Fibroblast of lung (primary cell): ENCODE results near the gene MEIOB. TPM values are rescaled to one million over a fixed set of nuclear protein-coding genes. Genes with fewer than 3 reads are reported as not detected.

Experiments used
- DNase-seq, 2 donors: peaks; one replicate each; pipeline versions ENCODE4 v3.0.0 to v3.0.0-alpha.2; 2010; ENCODE audit warnings: low read depth in 2 of 2
- H2AFZ ChIP-seq: 2 replicates; pipeline ENCODE4 v1.5.1; 2012; ENCODE audit warnings: low read length, control low read depth, inconsistent platforms
- H3K27ac ChIP-seq: 2 replicates; pipeline ENCODE4 v1.5.1; 2011; ENCODE audit warnings: low read length, control low read depth; ENCODE audit not compliant: insufficient read depth
- H3K27me3 ChIP-seq: 2 replicates; pipeline ENCODE4 v1.5.1; 2011; ENCODE audit warnings: mild to moderate bottlenecking, low read length; ENCODE audit not compliant: control insufficient read depth, insufficient read depth
- H3K36me3 ChIP-seq: 2 replicates; pipeline ENCODE4 v1.5.1; 2011; ENCODE audit warnings: low read length; ENCODE audit not compliant: control insufficient read depth, insufficient read depth
- H3K4me1 ChIP-seq: 2 replicates; pipeline ENCODE4 v1.5.1; 2011; ENCODE audit warnings: low read length; ENCODE audit not compliant: control insufficient read depth, insufficient read depth; ENCODE audit errors: extremely low read depth
- H3K4me2 ChIP-seq: 2 replicates; pipeline ENCODE4 v1.5.1; 2011; ENCODE audit warnings: low read length, control low read depth; ENCODE audit not compliant: insufficient read depth; ENCODE audit errors: extremely low read depth
- H3K4me3 ChIP-seq, 4 experiments: fragments of 200-600 bp in 1 of 4; sonication (generic) in 1 of 4; replicated peaks in 1 of 4; 2 replicates each; pipeline ENCODE4 v1.5.1; 2011 to 2016; ENCODE audit warnings: low read length in 4 of 4, low read depth in 3 of 4, mild to moderate bottlenecking in 3 of 4, control low read depth in 2 of 4, inconsistent platforms in 1 of 4, mixed read lengths in 1 of 4; ENCODE audit not compliant: insufficient read depth in 1 of 4; ENCODE audit errors: control extremely low read depth in 1 of 4
- H3K79me2 ChIP-seq: 2 replicates; pipeline ENCODE4 v1.5.1; 2012; ENCODE audit warnings: mild to moderate bottlenecking, low read length, inconsistent platforms; ENCODE audit not compliant: control insufficient read depth, insufficient read depth
- H3K9ac ChIP-seq: 2 replicates; pipeline ENCODE4 v1.5.1; 2011; ENCODE audit warnings: mild to moderate bottlenecking, low read length, control low read depth; ENCODE audit not compliant: insufficient read depth
- H3K9me3 ChIP-seq: 2 replicates; pipeline ENCODE4 v1.5.1; 2012; ENCODE audit warnings: low read depth, low read length; ENCODE audit not compliant: control insufficient read depth, insufficient read depth
- H4K20me1 ChIP-seq: 2 replicates; pipeline ENCODE4 v1.5.1; 2011; ENCODE audit warnings: low read length; ENCODE audit not compliant: control insufficient read depth, insufficient read depth; ENCODE audit errors: extremely low read depth
- CTCF ChIP-seq, 2 donors: IDR thresholded peaks in 1 of 2; conservative IDR thresholded peaks in 1 of 2; 1 replicate in 1 of 2; 2 replicates in 1 of 2; pipeline ENCODE4 v1.5.1; 2011 to 2012; ENCODE audit warnings: low read length in 2 of 2, control low read depth in 1 of 2, inconsistent platforms in 1 of 2, low read depth in 1 of 2, mild to moderate bottlenecking in 1 of 2
- EZH2 ChIP-seq: IDR thresholded peaks from 2 replicates; pipeline ENCODE4 v1.5.1; 2012; ENCODE audit warnings: low read length, control low read depth, mild to moderate bottlenecking; ENCODE audit errors: missing control alignments
- polyA plus RNA-seq, 2 donors: library from polyadenylated mRNA; depleted of rRNA in 1 of 2; stranded (reverse) in 1 of 2; unstranded in 1 of 2; fragments of >200 nt; gene quantifications; 2 replicates each; pipeline ENCODE4 v1.2.1, GENCODE V29; 2011 to 2012; ENCODE audit warnings: missing spikeins in 1 of 2
- total RNA-seq: library from RNA; depleted of rRNA; stranded (reverse); fragments of >200 nt; gene quantifications from 2 replicates; pipeline ENCODE4 v1.2.1, GENCODE V29; 2014

The MEIOB gene
- total and polyA plus RNA-seq, 2 donors (not counting 1 experiment from before 2014, with no cell fraction given) = not detected

- no peak overlapping the region for H3K4me2 ChIP-seq
- no peaks in the 10 kb centered on the region for H3K4me1 ChIP-seq
- H3K27ac ChIP-seq = no peak overlapping the region
- TF ChIP-seq EZH2 = peak; percentile 79
- TF ChIP-seq CTCF (conservative IDR thresholded peaks at IDR 0.05 in 1 of 2, IDR thresholded peaks at IDR 0.05 in 1 of 2; ENCODE audit: low read depth in 1 of 2, low read length in 2 of 2) = no peak
- H3K9ac ChIP-seq = no peak overlapping the region
- DNase-seq = no peak
- H3K27me3 ChIP-seq = peaks cover 43% of the 10 kb centered on the region
- H4K20me1 ChIP-seq = no peaks in the 10 kb centered on the region
- no peaks in the 10 kb centered on the region for H3K36me3 ChIP-seq
- H3K4me3 ChIP-seq = no peak overlapping the region
- H2AFZ ChIP-seq = no peak overlapping the region
- H3K79me2 ChIP-seq = no peaks in the 10 kb centered on the region
- H3K9me3 ChIP-seq = no peaks in the 10 kb centered on the region
Observed at GRCh38 chr16:1917665-1918350, 45.8 kb upstream of the MEIOB start.

GRCh38 chr16:1917056-1917664 lies 45.2 kb upstream of the MEIOB start:
- no peak overlapping the region for H2AFZ ChIP-seq
- no peak overlapping the region for H3K4me2 ChIP-seq
- no peaks in the 10 kb centered on the region for H3K79me2 ChIP-seq
- H3K36me3 ChIP-seq = no peaks in the 10 kb centered on the region
- TF ChIP-seq EZH2 (peak; percentile 89), CTCF (conservative IDR thresholded peaks at IDR 0.05 in 1 of 2, IDR thresholded peaks at IDR 0.05 in 1 of 2; ENCODE audit: low read depth in 1 of 2, low read length in 2 of 2) (no peak)
- H3K9ac ChIP-seq = no peak overlapping the region
- H3K27ac ChIP-seq = no peak overlapping the region
- no peaks in the 10 kb centered on the region for H3K9me3 ChIP-seq
- H3K4me1 ChIP-seq = no peaks in the 10 kb centered on the region
- H3K27me3 ChIP-seq = peaks cover 41% of the 10 kb centered on the region
- no peak overlapping the region for H3K4me3 ChIP-seq
- no peak for DNase-seq
- no peaks in the 10 kb centered on the region for H4K20me1 ChIP-seq

- no peak overlapping the region for H3K27ac ChIP-seq
- H3K9ac ChIP-seq = no peak overlapping the region
- H3K4me3 ChIP-seq = no peak overlapping the region
- TF ChIP-seq CTCF (conservative IDR thresholded peaks at IDR 0.05 in 1 of 2, IDR thresholded peaks at IDR 0.05 in 1 of 2; ENCODE audit: low read depth in 1 of 2, low read length in 2 of 2) (no peak), EZH2 (no peak)
- no peak overlapping the region for H2AFZ ChIP-seq
- H3K27me3 ChIP-seq = peaks cover 41% of the 10 kb centered on the region
- H4K20me1 ChIP-seq = no peaks in the 10 kb centered on the region
- DNase-seq = no peak
- no peaks in the 10 kb centered on the region for H3K36me3 ChIP-seq
- H3K4me2 ChIP-seq = no peak overlapping the region
- no peaks in the 10 kb centered on the region for H3K9me3 ChIP-seq
- no peaks in the 10 kb centered on the region for H3K79me2 ChIP-seq
- H3K4me1 ChIP-seq = no peaks in the 10 kb centered on the region
Observed at GRCh38 chr16:1916640-1916990, 44.7 kb upstream of the MEIOB start.
